Right cardiac atrium (tissue), 5 donors: ENCODE results near the gene TRIM43. TPM values are rescaled to one million over a fixed set of nuclear protein-coding genes. Genes with fewer than 3 reads are reported as not detected.
A peak's percentile ranks its signal among the peaks of the same experiment; 100 is the strongest.
"Not testable (repeated sequence)": the region's sequence is repeated elsewhere in the genome, so short reads cannot be mapped to it uniquely, and the experiment has no call there.

ENCODE experiments used
- ATAC-seq, 2 donors: fragments of 200-7000 bp; cut with Tn5 transposase; one replicate each; pipeline versions ENCODE4 v1.8.0 to v1.9.1; 2020; ENCODE audit warnings: moderate library complexity in 2 of 2, mild to moderate bottlenecking in 1 of 2
- DNase-seq, 3 donors: peaks; one replicate each; pipeline ENCODE4 v3.0.0-alpha.2; 2020
- H3K27ac ChIP-seq: one replicate; pipeline ENCODE4 v1.5.1; 2013; ENCODE audit warnings: mild to moderate bottlenecking, low read length, control low read depth, moderate library complexity
- H3K27me3 ChIP-seq: one replicate; pipeline ENCODE4 v1.6.1; 2013; ENCODE audit not compliant: control insufficient read depth, insufficient read depth
- H3K4me1 ChIP-seq: one replicate; pipeline ENCODE4 v1.6.1; 2013; ENCODE audit warnings: low read length; ENCODE audit not compliant: control insufficient read depth, insufficient read depth
- H3K4me3 ChIP-seq: one replicate; pipeline ENCODE4 v1.5.1; 2013; ENCODE audit warnings: low read length, control low read depth
- H3K9me3 ChIP-seq: one replicate; pipeline ENCODE4 v1.6.1; 2013; ENCODE audit warnings: low read length; ENCODE audit not compliant: control insufficient read depth
- WGBS: extraction: QIAGEN DNeasy Blood & Tissue Kit; methylation state at CpG from one replicate; pipeline ENCODE4 v1.1.7; 2013; 5-methylcytosine and 5-hydroxymethylcytosine counted together
- intact Hi-C, 4 donors: fragments of 100-400 bp; cut with DNase I; formaldehyde crosslinking; loops; one replicate each; pipeline versions ENCODE4 v1.11.0 to v1.14.0; 2022 to 2023
- long read RNA-seq, 4 donors: library from polyadenylated mRNA; unstranded; transcript quantifications; one replicate each; pipeline ENCODE4 v2.0.0, GENCODE V29; 2020 to 2021
- polyA plus RNA-seq: library from polyadenylated mRNA; stranded (reverse); fragments of 200-250 nt; gene quantifications from one replicate; pipeline ENCODE4 v1.2.3, GENCODE V29; 2013
- total RNA-seq, 4 donors: library from RNA; stranded (reverse); fragmentation: NEBNext Ultra II Directional; extraction: Animal tissue kit (Norgen Biotek cat#: 25700); gene quantifications; one replicate each; pipeline ENCODE4 v1.2.1, GENCODE V29; 2021
- donor health status: healthy with polysubstance abuse.
- donor health status: DM: no; HTN: yes; CAD: no.
- donor health status: DM: no; HTN: no; CAD: no.
- donor health status: DM: no; HTN: yes; CAD: no; lungs with severe emphysema.
- donor health status: DM: yes; HTN: yes; CAD: no.

TRIM43 gene
- not detected for total RNA-seq
- polyA plus RNA-seq: not detected
- long read RNA-seq, donor 1: 0 reads
- long read RNA-seq, donor 2: 0 reads
- long read RNA-seq, donor 3: 0 reads
- long read RNA-seq, donor 4: 0 reads

DNA sequence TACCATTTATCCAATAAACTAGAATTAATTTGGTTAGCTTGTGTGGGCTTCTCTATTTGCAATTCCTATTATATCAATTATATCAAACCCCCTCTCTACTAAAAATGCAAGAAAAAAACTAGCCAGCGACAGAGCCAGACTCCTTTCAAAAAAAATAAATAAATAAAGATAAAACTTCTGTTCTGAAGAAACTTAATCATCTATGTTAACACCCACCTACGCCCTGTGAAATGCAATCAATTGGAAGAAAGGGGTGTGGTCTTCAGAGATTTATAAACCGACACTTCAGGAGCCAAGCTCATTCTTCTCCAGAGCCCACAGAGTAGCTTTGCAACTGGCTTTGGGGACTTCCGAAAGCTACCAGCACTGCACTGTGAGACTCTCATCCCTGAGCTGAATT is at the start of gene TRIM43:
TRIM43 (plus strand) TSS at position 301 of the 400 bp plus-strand sequence. CDS start 2,023 bp downstream, outside the sequence.
- H3K27ac ChIP-seq, H3K27me3 ChIP-seq, H3K4me1 ChIP-seq, DNase-seq, H3K9me3 ChIP-seq, ATAC-seq, H3K4me3 ChIP-seq, intact Hi-C loops: not testable (repeated sequence)
- 88% methylated on average over 1 of the region's 4 CpGs for WGBS

- no peaks in the 10 kb centered on the region for H3K27me3 ChIP-seq
- WGBS: 56% methylated on average over 17 of the region's 17 CpGs
- no peaks in the 10 kb centered on the region for H3K4me1 ChIP-seq
- H3K27ac ChIP-seq: no peak overlapping the region
- ATAC-seq: no peak
- no peaks in the 10 kb centered on the region for H3K9me3 ChIP-seq
- intact Hi-C loops: no loop called here
- H3K4me3 ChIP-seq: no peak overlapping the region
- no peak for DNase-seq
Measured at GRCh38 chr2:95551055-95551568, 40.7 kb upstream of the TRIM43 start.

DNA sequence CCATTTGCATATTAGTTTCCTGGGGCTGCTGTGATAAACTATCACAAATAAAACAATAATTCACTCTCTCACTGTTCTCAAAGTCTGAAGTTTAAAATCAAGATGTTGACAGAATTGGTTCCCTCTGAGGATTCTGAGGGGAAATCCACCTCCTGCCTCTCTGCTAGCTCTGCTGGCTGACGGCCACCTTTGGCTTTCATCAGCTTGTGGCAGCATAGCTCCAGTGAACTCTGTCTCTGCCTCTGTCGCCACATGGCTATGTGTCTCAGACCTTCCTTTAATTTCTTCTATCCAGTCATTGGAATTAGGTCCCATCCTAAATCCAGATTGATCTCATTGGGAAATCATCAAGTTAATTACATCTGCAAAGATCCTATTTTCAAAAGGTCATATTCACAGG is 38.9 kb upstream of the TRIM43 start:
- intact Hi-C loops: no loop called here
- 21% methylated on average over 2 of the region's 2 CpGs for WGBS
- DNase-seq: peak; percentile 66 to 90 (median 70)
- H3K9me3 ChIP-seq: no peaks in the 10 kb centered on the region
- no peak for ATAC-seq
- H3K27ac ChIP-seq: no peak overlapping the region
- H3K27me3 ChIP-seq: no peaks in the 10 kb centered on the region
- H3K4me3 ChIP-seq: no peak overlapping the region
- no peaks in the 10 kb centered on the region for H3K4me1 ChIP-seq

DNA sequence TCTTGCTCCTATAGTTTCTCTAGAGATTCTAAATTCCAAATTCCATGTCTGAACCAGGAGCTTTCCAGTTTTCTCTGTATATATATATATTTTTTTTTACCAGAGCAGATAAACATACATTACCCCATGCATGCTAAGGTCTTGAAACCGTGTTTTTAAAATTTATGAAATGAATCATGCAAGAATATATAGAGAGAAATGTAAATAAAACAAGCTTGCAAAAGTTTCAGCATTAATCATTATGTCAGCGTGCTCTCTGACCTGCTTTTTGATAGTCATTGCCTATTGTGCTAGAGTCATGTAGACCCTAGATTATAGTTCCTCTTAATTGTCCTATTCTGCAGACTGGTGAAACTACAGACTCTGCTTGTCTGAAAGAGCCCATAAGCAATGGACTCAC is 22.6 kb upstream of the TRIM43 start:
- ATAC-seq (no peak), DNase-seq (no peak)
- Histone ChIP-seq H3K27ac (no peak overlapping the region), H3K27me3 (no peaks in the 10 kb centered on the region), H3K9me3 (no peaks in the 10 kb centered on the region), H3K4me3 (no peak overlapping the region), H3K4me1 (no peaks in the 10 kb centered on the region)
- intact Hi-C loops: no loop called here
- WGBS: 58% methylated on average over 2 of the region's 2 CpGs

DNA sequence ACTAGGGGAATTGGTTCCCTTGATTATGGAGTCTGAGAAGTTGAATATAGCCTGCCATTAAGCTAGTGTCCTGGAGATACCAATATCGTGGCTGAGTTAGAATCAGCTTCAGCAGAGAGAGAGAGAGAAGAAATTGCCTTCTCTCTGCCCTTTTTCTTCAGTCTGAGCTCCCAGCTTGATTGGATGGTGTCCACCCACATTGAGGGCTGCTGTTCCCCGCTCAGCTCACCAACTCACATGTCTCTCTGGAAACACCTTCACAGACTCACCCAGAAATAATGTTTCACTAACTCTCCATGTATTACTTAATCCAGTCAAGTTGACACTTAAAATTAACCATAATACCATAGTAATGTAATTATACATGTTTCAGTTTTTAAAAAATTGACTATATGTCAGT is 17.9 kb upstream of the TRIM43 start:
- no peaks in the 10 kb centered on the region for H3K27me3 ChIP-seq
- H3K27ac ChIP-seq: no peak overlapping the region
- H3K4me3 ChIP-seq: no peak overlapping the region
- intact Hi-C loops: no loop called here
- H3K4me1 ChIP-seq: no peaks in the 10 kb centered on the region
- DNase-seq (no peak), ATAC-seq (no peak)
- WGBS: 75% methylated on average over 2 of the region's 2 CpGs
- no peaks in the 10 kb centered on the region for H3K9me3 ChIP-seq

- intact Hi-C loops: no loop called here
- no peak for ATAC-seq
- WGBS: 77% methylated on average over 4 of the region's 4 CpGs
- Histone ChIP-seq H3K9me3 (no peaks in the 10 kb centered on the region), H3K4me3 (no peak overlapping the region), H3K27ac (no peak overlapping the region), H3K27me3 (no peaks in the 10 kb centered on the region), H3K4me1 (no peaks in the 10 kb centered on the region)
- no peak for DNase-seq
Measured at GRCh38 chr2:95574506-95574905, 17.3 kb upstream of the TRIM43 start.

- intact Hi-C loops: no loop called here
Measured at GRCh38 chr2:95575857-95576256, 15.9 kb upstream of the TRIM43 start.

DNA sequence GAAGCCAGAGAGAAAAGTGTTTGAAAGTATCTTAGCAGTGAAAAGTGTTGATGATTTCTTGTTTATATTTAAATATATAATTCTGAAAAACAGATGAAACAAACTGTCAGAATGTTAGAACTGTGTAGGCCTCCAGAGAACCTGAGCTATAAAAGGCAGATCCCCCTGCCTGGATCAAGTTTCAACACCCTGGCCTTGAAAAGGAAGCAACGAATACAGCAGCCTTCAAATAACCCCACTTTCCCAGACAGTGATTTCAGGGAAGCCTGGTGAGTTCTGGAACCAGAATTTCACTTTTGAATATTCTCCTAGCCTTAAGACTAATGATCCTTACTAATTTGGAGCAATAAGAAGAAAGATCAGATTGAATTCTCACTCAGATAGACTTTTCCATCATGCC is 13.3 kb upstream of the TRIM43 start:
- H3K4me3 ChIP-seq: no peak overlapping the region
- no peaks in the 10 kb centered on the region for H3K9me3 ChIP-seq
- intact Hi-C loops: no loop called here
- H3K27ac ChIP-seq: no peak overlapping the region
- H3K4me1 ChIP-seq: no peaks in the 10 kb centered on the region
- ATAC-seq (no peak), DNase-seq (no peak)
- WGBS: 30% methylated on average over 1 of the region's 1 CpG
- no peaks in the 10 kb centered on the region for H3K27me3 ChIP-seq

More at GRCh38 chr2:95575857-95576256, 15.9 kb upstream of the TRIM43 start:
- Histone ChIP-seq H3K9me3 (no peaks in the 10 kb centered on the region), H3K27me3 (no peaks in the 10 kb centered on the region), H3K27ac (no peak overlapping the region), H3K4me3 (no peak overlapping the region), H3K4me1 (no peaks in the 10 kb centered on the region)
- ATAC-seq: no peak
- no peak for DNase-seq

GRCh38 chr2:95583545-95583944 is 8.3 kb upstream of the TRIM43 start:
- WGBS: 88% methylated on average over 4 of the region's 4 CpGs
- H3K27me3 ChIP-seq, H3K4me1 ChIP-seq, intact Hi-C loops, H3K4me3 ChIP-seq, DNase-seq, H3K9me3 ChIP-seq, ATAC-seq, H3K27ac ChIP-seq: not testable (repeated sequence)

DNA sequence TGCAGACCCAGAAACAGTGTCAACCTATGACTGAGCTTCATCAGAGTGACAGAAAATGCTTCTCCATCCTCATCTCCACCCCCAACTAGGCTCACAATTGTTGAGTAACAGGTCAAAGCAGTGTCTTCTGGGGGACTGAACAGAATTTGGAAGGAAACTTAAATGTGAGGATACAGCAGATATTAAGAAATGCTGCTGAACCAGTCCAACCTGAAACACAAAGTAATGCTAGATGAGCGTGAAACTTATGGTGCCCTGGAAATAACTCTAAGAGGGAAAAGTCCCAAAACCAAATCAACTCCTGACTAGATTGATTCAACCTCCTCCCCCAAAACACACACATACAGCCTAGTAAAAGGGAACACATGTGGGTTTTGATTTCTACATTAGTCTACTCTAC is 7.5 kb upstream of the TRIM43 start:
- H3K9me3 ChIP-seq, H3K4me3 ChIP-seq, H3K4me1 ChIP-seq, H3K27ac ChIP-seq, DNase-seq, intact Hi-C loops, H3K27me3 ChIP-seq, ATAC-seq: not testable (repeated sequence)
- 95% methylated on average over 1 of the region's 1 CpG for WGBS

GRCh38 chr2:95589777-95590536 is 1.8 kb upstream of the TRIM43 start:
- H3K27ac ChIP-seq, ATAC-seq, H3K4me3 ChIP-seq, DNase-seq, H3K27me3 ChIP-seq, H3K9me3 ChIP-seq, intact Hi-C loops, H3K4me1 ChIP-seq: not testable (repeated sequence)
- WGBS: 92% methylated on average over 4 of the region's 4 CpGs
